GM11168 (cell line): Measurements from ENCODE around the gene KLHL29.

ENCODE experiments used
- in situ Hi-C: fragments of 300-500 bp; cut with MboI; formaldehyde crosslinking; loops from one replicate; pipeline ENCODE4 v1.12.0; 2022; ENCODE audit warnings: low sequenced_read_pairs; ENCODE audit not compliant: unreplicated experiment

The KLHL29 gene

GRCh38 chr2:23366720-23367119, 18.3 kb upstream of the KLHL29 start:
- in situ Hi-C loops, result no loop called here

GRCh38 chr2:23367760-23368159, 17.2 kb upstream of the KLHL29 start:
- in situ Hi-C loops, result no loop called here

GRCh38 chr2:23373666-23374065, 11.3 kb upstream of the KLHL29 start:
- in situ Hi-C loops, result no loop called here

- in situ Hi-C loops, result no loop called here
Measured at GRCh38 chr2:23375448-23375847, 9.5 kb upstream of the KLHL29 start.

GRCh38 chr2:23376075-23376474, 8.9 kb upstream of the KLHL29 start:
- in situ Hi-C loops, result no loop called here

GRCh38 chr2:23376972-23377371, 8.0 kb upstream of the KLHL29 start:
- in situ Hi-C loops, result no loop called here

GRCh38 chr2:23377771-23378170, 7.2 kb upstream of the KLHL29 start:
- in situ Hi-C loops, result no loop called here

- in situ Hi-C loops, result no loop called here
Measured at GRCh38 chr2:23378496-23378895, 6.5 kb upstream of the KLHL29 start.

- in situ Hi-C loops, result no loop called here
Measured at GRCh38 chr2:23379220-23379695, 5.7 kb upstream of the KLHL29 start.

GRCh38 chr2:23380562-23381065, 4.4 kb upstream of the KLHL29 start:
- in situ Hi-C loops, result no loop called here

GRCh38 chr2:23381084-23381483, 3.9 kb upstream of the KLHL29 start:
- in situ Hi-C loops, result no loop called here

- in situ Hi-C loops, result no loop called here
Measured at GRCh38 chr2:23381485-23381884, 3.5 kb upstream of the KLHL29 start.

- in situ Hi-C loops, result no loop called here
Measured at GRCh38 chr2:23383100-23383499, 1.9 kb upstream of the KLHL29 start.

- in situ Hi-C loops, result no loop called here
Measured at GRCh38 chr2:23385351-23385747, 370 bp downstream of the KLHL29 start.

- in situ Hi-C loops, result no loop called here
Measured at GRCh38 chr2:23385748-23386338, 864 bp downstream of the KLHL29 start.

- in situ Hi-C loops, result no loop called here
Measured at GRCh38 chr2:23386339-23387220, 1.6 kb downstream of the KLHL29 start.

GRCh38 chr2:23387221-23387550, 2.2 kb downstream of the KLHL29 start:
- in situ Hi-C loops, result no loop called here

- in situ Hi-C loops, result no loop called here
Measured at GRCh38 chr2:23387845-23388244, 2.9 kb downstream of the KLHL29 start.

GRCh38 chr2:23388294-23388693, 3.3 kb downstream of the KLHL29 start:
- in situ Hi-C loops, result no loop called here

- in situ Hi-C loops, result no loop called here
Measured at GRCh38 chr2:23388756-23389514, 4.0 kb downstream of the KLHL29 start.

GRCh38 chr2:23390152-23390551, 5.2 kb downstream of the KLHL29 start:
- in situ Hi-C loops, result no loop called here
